ES-I3 (cell line): ENCODE data around the gene ETV6.

Experiments used
- H3K36me3 ChIP-seq: 2 replicates; pipeline ENCODE4 v1.6.1; 2013; ENCODE audit warnings: mild to moderate bottlenecking, low read length, control low read depth, moderate library complexity; ENCODE audit not compliant: insufficient read depth
- H3K4me1 ChIP-seq: 2 replicates; pipeline ENCODE4 v1.6.1; 2013; ENCODE audit warnings: mild to moderate bottlenecking, control low read depth, low read length; ENCODE audit not compliant: insufficient read depth
- H3K9ac ChIP-seq: 2 replicates; pipeline ENCODE4 v1.6.1; 2013; ENCODE audit warnings: low read depth, mild to moderate bottlenecking, low read length, moderate library complexity
- H3K9me3 ChIP-seq: 2 replicates; pipeline ENCODE4 v1.6.1; 2013; ENCODE audit warnings: mild to moderate bottlenecking, low read length, moderate library complexity; ENCODE audit not compliant: control insufficient read depth, insufficient read depth

ETV6 gene

DNA sequence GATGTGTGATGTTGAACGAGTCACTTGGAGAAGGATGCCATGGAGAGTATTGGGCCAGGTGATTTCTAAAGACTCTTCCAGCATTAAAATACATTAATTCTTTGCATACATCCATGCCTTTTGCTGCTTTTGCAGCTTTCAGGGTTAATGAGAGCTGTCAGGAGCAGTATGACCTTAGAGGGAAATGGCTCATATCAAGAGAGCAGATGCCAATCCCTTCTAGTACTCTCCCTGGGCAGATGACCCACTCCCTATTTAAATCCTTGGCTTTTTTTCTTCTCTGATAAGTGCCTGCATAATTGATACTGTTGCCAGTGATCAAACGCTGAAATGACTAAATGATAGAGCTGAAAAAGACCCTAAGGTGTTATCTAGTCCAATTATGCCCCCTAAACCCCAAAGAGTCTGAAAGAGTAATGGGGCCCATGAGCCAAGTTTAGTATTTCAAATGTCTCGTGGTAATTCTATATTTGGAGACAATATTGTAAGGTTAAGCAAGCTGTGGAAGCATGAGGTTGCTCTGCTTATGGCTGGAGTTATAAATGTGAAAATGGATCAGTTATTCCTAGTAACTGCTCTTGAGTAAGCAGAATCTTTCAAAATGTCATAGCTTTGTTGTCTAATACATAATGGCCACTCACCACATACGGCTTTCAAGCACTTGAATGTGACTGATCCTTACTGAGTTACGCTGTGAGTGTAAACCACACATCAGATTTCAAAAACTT is 137.3 kb downstream of the ETV6 start:
- Histone ChIP-seq H3K4me1 (peaks cover 4% of the 10 kb centered on the region; the same call in 1 of the 2 replicates), H3K9me3 (no peaks in the 10 kb centered on the region), H3K36me3 (no peaks in the 10 kb centered on the region), H3K9ac (no peak overlapping the region)

DNA sequence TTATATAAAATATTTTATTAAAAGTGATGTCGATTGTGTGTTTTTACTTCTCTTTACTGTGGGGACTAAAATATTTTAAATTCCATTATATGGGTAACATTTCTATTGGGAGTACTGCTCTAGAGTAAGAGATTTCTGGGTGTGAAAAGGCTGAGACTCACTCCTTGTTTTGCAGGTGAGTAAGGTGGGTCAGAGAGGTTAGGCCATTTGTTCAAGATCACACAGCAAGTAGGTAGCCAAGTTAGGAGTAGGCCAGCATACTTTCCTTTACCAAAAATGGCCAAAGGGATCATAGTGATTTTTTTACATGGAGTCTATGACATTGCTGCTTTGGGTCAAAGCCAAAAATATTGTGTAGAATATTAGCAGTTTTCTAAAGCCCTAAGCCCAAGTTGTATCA is 138.0 kb downstream of the ETV6 start:
- H3K36me3 ChIP-seq: no peaks in the 10 kb centered on the region
- H3K4me1 ChIP-seq: peaks cover 4% of the 10 kb centered on the region; the same call in 1 of the 2 replicates
- H3K9ac ChIP-seq: no peak overlapping the region
- H3K9me3 ChIP-seq: no peaks in the 10 kb centered on the region

DNA sequence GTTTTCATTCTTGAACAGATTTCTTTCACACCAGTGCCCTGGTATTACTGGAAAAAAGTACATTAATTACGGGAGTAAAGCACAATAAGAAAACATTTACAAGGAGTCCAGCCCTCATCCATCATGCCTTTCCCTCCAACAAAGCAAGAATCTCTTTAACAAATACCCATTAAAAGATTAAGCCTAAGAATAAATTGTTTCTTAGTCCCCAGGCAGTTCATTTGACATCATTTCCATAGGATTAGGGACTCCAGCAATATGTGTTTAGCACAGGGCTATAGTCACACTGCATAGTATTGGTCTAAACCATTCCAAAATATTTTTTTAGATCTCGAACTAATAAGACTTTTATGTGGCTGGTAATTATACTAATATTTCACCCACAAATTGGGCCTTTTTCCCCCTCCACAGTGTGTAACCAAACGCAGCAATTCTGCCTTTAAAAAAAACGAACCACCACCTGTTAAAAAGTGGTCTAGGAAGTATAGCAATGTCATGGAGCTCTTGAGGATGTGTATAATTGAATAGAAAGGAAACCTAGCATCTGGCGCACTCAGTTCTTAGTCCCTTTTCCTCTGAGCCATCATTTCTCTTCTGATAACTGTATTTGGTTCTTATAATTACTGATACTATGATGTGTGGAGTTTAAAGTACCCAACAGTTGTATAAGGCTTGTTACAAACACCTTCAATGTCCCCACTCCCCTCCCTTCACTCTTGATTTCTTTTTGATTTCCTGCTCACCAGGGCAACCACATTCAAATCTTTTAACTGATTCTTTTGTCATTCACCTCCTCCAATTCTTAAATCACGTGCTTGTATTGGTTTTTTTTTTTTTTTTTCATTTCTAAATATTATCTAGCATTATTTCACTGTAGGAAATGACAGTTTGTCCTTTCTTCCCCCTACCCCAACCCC is 138.7 kb downstream of the ETV6 start:
- Histone ChIP-seq H3K9me3 (no peaks in the 10 kb centered on the region), H3K9ac (no peak overlapping the region), H3K36me3 (no peaks in the 10 kb centered on the region), H3K4me1 (peaks cover 4% of the 10 kb centered on the region; the same call in 1 of the 2 replicates)

DNA sequence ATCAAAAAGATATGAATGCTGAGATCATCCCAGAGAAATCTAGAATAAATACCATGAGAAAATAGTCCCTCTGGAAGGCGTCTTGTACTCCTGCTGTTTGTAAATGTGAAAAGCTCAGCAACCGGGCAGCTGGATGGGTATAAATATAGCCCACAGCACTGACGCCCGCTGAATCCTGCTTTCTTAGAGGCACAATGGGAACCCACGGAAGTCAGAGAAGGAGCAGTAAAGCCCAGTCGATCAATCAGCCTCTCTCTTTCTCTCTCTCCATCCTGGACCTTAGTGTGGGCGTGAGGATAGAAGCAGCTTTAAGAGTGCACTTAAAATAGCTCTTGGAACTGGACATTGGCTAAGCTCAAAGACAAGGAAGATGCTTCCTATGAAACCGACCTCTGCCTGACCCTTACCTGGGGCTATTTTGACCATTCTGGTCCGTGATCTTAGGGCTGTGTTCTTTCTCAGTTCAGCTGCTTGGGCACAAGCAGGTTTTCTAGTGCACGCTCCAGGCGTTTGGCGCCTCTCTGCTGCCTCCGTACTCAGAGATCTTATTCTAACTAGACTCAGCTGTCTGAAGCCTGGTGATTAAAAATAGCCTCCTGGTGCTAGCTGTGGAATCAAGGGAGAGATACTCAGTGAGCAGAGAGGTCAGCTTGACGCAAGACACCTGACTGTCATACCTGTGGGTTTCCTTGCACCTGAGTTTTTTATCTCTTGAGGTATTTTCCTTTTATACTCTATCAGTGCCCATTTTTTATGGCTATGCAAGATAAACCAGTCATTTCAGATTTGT is 144.6 kb downstream of the ETV6 start:
- Histone ChIP-seq H3K9me3 (no peaks in the 10 kb centered on the region), H3K9ac (no peak overlapping the region), H3K36me3 (no peaks in the 10 kb centered on the region), H3K4me1 (peaks cover 14% of the 10 kb centered on the region)

DNA sequence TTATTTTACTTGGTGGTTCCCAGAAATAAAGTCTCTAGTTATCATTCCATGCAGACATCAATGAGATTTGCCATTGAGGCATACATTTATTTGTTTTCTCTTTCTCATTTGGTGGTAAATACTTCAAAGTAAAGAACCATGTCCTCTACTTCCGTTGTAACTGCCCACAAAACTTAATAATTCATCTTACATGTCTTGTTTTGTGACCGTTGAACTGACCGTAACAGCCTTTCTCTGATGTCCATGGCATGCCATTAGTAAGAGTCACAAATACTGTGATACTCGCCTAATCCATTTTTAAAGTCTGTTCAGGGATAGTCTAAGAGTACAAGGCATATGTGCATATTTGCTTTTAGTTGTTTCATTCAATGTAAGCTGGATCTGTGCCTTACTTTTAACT is 145.3 kb downstream of the ETV6 start:
- Histone ChIP-seq H3K4me1 (peaks cover 14% of the 10 kb centered on the region), H3K36me3 (no peaks in the 10 kb centered on the region), H3K9me3 (no peaks in the 10 kb centered on the region), H3K9ac (no peak overlapping the region)

DNA sequence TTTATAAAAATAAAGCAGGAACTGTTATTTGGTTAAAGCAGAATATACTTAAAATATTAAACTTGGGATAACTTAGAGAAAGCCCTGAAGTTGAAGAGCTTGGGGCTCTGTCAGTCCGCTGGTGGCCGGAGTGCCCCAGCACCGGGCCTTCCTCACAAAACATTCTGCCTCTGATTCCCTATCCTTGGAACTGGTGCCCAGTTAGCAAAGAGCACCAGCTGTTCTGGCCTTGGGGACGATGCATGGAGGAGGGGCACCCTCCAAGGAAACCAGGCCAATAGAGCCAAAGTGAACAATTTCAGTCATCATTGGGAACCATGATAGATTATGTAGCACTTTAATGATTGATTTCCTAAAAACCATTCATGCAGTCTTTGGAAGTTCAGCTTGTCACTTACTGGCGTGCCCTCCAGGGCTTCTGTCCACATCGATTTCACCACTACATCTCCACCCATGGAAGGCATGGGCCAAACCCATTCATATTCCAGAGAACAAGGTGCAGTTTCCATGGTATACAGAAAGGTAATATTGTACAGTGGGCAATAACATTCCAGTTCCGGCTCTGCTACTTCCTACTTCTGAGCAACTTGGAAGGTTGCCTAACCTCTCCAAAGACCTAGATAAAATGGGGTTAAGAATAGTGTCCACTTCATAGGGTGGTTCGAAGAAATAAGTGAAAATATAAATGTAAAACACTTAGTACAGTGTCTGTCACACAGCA is 145.9 kb downstream of the ETV6 start:
- H3K36me3 ChIP-seq: no peaks in the 10 kb centered on the region
- no peak overlapping the region for H3K9ac ChIP-seq
- H3K4me1 ChIP-seq: peaks cover 14% of the 10 kb centered on the region
- no peaks in the 10 kb centered on the region for H3K9me3 ChIP-seq

DNA sequence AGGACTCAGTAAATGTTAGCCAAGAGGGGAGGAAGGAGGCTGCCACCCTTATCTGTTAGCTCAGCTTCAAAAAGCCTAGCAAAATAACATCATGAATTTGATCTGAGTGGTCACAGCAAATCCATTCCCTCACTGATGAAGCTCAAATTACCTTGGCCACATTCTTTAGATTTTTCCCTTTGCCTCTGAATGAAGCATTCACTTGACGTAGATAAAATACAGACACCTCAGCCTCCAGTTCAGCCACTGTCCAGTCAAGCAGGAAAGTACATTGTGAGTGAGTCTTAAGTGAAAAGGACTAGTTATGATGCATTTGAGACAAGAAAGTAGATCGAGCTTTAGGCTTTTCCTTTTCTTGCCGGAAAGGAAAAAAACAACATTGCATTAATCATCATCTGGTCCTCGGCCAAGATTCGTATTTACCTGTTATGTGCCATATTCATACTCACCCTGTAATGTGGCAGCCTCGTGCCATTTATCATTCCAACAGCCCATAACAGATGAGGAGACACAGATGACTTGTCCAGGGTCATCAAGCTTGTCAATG is 146.5 kb downstream of the ETV6 start:
- Histone ChIP-seq H3K9ac (no peak overlapping the region), H3K9me3 (no peaks in the 10 kb centered on the region), H3K36me3 (no peaks in the 10 kb centered on the region), H3K4me1 (peaks cover 14% of the 10 kb centered on the region)

DNA sequence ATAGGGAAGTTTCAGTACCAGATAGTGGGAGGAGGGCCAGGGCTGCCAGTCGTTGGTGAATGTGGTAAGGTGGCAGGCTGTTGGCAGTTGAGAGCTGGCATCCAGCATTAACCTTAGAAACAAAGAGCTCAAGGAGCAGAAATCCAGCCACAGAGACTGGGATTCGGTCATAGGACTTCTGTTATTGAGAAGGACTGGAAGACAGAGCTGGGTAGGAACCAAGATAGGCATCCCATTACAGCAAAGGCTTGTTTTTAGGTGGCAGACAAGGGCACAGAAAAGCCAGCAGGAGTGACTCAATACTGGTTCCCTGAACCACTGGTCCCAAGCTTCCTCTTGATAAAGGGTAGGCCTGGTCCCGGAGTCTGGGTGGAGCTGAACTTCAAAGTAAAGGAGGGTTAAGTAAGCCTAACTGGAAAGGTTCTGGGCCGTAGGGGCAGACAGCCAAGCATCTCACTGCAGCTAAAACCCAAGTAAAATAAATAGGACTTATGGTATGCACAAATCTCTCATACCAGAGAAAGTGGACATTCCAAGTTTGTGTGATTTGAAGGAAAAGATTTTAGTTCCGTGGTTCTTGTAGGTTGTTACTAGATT is 147.9 kb downstream of the ETV6 start:
- Histone ChIP-seq H3K36me3 (no peaks in the 10 kb centered on the region), H3K9me3 (no peaks in the 10 kb centered on the region), H3K4me1 (peaks cover 14% of the 10 kb centered on the region), H3K9ac (no peak overlapping the region)

DNA sequence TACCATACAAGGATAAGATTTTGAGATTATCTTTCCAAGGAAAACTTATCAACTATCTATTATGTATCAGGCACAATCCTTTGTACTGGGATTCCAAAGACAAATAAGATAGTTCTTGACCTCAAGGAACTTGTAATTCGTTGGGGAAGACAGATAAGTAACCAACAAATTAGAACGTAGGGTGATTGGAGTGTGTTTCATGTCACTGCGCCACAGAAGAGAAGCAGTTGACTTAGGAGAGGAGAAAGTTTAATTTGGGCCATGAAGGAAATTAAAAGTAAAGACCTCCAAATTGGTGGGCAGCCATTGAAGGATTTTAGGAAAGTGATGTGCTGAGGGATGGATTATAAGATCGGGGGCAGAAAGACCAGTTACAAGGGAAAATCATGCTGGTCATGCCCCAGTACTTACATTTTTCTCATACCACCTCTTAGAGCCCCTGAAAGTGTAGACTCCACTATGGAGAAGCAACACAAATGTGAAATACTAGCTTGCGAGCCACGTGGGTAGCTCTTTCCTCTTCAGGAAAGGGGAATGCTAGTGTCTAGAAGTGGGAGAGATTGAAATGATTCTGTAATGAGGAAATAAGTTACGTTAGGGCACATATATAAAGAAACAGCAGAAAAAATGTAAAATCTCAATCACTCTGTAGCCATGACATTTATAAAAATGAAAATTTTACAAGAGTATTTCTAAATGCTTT is 148.7 kb downstream of the ETV6 start:
- H3K9me3 ChIP-seq: no peaks in the 10 kb centered on the region
- H3K9ac ChIP-seq: no peak overlapping the region
- H3K4me1 ChIP-seq: peaks cover 14% of the 10 kb centered on the region

DNA sequence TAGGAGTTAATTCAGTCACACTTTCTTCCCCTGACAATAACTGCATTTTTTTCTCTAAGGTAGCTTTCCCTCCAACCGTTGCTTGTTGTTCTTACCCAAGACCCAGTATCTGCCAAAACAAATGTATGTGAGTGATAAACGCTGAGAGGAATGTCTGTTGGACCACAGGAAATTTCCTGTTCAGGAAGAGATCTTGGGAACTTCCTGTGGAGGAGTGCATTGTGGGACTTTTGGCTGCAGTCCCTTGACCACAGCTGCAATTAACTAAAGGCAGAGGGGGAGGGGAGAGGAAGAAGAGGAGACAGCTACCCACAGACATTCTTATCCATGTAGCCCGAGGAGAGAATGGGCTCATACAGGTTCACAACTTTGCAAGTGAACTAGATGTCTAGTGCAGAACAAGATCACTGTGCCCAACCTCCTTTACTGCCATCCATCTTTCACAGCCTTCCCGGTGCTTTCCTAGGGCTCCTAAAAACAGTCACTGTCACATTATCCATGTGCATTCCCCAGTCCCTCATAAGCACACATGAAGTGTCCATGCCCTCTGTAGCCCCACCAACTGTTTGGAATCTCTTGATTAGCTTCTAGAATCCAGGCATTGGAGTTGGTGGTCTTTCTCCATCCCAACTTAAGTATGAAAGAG is 149.5 kb downstream of the ETV6 start:
- peaks cover 8% of the 10 kb centered on the region for H3K4me1 ChIP-seq
- no peaks in the 10 kb centered on the region for H3K36me3 ChIP-seq
- H3K9ac ChIP-seq: no peak overlapping the region
- no peaks in the 10 kb centered on the region for H3K9me3 ChIP-seq

More for the DNA sequence above, 148.7 kb downstream of the ETV6 start:
- no peaks in the 10 kb centered on the region for H3K36me3 ChIP-seq

DNA sequence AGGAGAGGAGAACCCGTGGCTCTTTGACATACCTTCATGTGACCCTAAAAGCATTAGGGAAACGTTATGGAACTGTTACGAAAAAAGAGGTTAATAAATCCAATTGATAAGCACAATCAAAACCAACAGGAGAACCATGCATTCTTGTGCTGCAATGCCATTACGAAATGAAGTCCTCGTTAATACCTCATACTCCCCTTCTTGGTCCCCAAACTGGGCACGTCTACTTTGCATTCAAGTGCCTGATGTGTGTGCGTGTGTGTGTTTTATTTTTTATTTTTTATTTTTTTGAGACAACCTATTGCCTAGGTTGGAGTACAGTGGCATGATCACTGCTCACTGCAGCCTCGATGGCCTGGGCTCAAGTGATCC is 150.0 kb downstream of the ETV6 start:
- H3K9me3 ChIP-seq: no peaks in the 10 kb centered on the region
- no peak overlapping the region for H3K9ac ChIP-seq
- no peaks in the 10 kb centered on the region for H3K36me3 ChIP-seq
- H3K4me1 ChIP-seq: peaks cover 8% of the 10 kb centered on the region

DNA sequence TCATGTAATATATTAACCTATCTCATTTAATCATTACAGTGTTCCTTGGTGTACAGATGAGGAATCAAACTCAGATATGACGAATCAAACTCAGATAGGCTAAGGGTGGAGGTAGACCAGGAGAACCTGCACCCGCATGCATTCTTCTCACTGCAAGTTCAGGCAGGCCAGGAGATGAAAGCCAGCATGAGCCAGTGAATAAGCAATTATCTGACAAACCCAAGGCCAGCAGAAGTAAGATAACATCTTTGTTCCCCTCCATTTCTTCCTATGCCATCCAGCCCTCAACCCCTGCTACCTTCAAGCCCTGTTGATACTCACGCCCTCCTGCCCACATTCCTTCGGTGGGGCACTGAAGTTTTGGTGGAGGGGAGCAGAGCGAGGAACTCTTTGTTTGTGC is 152.2 kb downstream of the ETV6 start:
- peaks cover 1% of the 10 kb centered on the region; the same call in 1 of the 2 replicates for H3K4me1 ChIP-seq
- no peaks in the 10 kb centered on the region for H3K36me3 ChIP-seq
- no peak overlapping the region for H3K9ac ChIP-seq
- no peaks in the 10 kb centered on the region for H3K9me3 ChIP-seq
